Keratinocyte (primary cell): ENCODE results near the gene PLXNA2. TPM values are rescaled to one million over a fixed set of nuclear protein-coding genes. Genes with fewer than 3 reads are reported as not detected.

Source experiments
- DNase-seq: peaks from one replicate; pipeline ENCODE4 v3.0.0-alpha.2; 2011; ENCODE audit warnings: low read depth, missing footprints, low spot score
- FAIRE-seq: peaks from 2 replicates; lab custom pipeline; 2011; peaks lifted over from hg19 to GRCh38; lab: Jason Lieb, UNC
- H2AFZ ChIP-seq: 2 replicates; pipeline ENCODE4 v1.6.0; 2012; ENCODE audit warnings: low read length, control low read depth, inconsistent platforms; ENCODE audit not compliant: control insufficient read depth
- H3K27ac ChIP-seq: 2 replicates; pipeline ENCODE4 v1.5.1; 2011; ENCODE audit warnings: low read length; ENCODE audit not compliant: control insufficient read depth, insufficient read depth
- H3K27me3 ChIP-seq: 3 replicates; pipeline ENCODE4 v1.6.0; 2011; ENCODE audit warnings: low read length; ENCODE audit not compliant: control insufficient read depth, insufficient read depth; ENCODE audit errors: extremely low read depth
- H3K36me3 ChIP-seq, 2 experiments: 2 replicates in 1 of 2; 3 replicates in 1 of 2; pipeline ENCODE4 v1.5.1; 2011; ENCODE audit warnings: low read length in 2 of 2, mild to moderate bottlenecking in 1 of 2; ENCODE audit not compliant: control insufficient read depth in 2 of 2, insufficient read depth in 2 of 2; ENCODE audit errors: extremely low read depth in 1 of 2
- H3K4me1 ChIP-seq: 3 replicates; pipeline ENCODE4 v1.5.1; 2011; ENCODE audit warnings: low read length; ENCODE audit not compliant: control insufficient read depth, insufficient read depth; ENCODE audit errors: extremely low read depth
- H3K4me2 ChIP-seq: 3 replicates; pipeline ENCODE4 v1.6.0; 2011; ENCODE audit warnings: low read depth, low read length; ENCODE audit not compliant: control insufficient read depth, insufficient read depth; ENCODE audit errors: extremely low read depth
- H3K4me3 ChIP-seq, 3 experiments: fragments of 200-600 bp in 1 of 3; sonication (generic) in 1 of 3; 2 replicates in 2 of 3; 3 replicates in 1 of 3; pipeline ENCODE4 v1.5.1; 2011 to 2016; ENCODE audit warnings: low read length in 3 of 3, mild to moderate bottlenecking in 3 of 3, control low read depth in 2 of 3, inconsistent platforms in 1 of 3, low read depth in 1 of 3, mixed read lengths in 1 of 3, mixed run types in 1 of 3, moderate library complexity in 1 of 3; ENCODE audit not compliant: control insufficient read depth in 2 of 3, insufficient read depth in 2 of 3; ENCODE audit errors: extremely low read depth in 1 of 3
- H3K79me2 ChIP-seq: 2 replicates; pipeline ENCODE4 v1.6.0; 2012; ENCODE audit warnings: low read length; ENCODE audit not compliant: control insufficient read depth, insufficient read depth
- H3K9ac ChIP-seq: 3 replicates; pipeline ENCODE4 v1.6.0; 2011; ENCODE audit warnings: low read length; ENCODE audit not compliant: control insufficient read depth, insufficient read depth; ENCODE audit errors: extremely low read depth
- H3K9me1 ChIP-seq: 3 replicates; pipeline ENCODE4 v1.6.0; 2011; ENCODE audit warnings: low read length; ENCODE audit not compliant: control insufficient read depth, insufficient read depth; ENCODE audit errors: extremely low read depth
- H3K9me3 ChIP-seq: 2 replicates; pipeline ENCODE4 v1.5.1; 2012; ENCODE audit warnings: low read depth, low read length; ENCODE audit not compliant: control insufficient read depth
- H4K20me1 ChIP-seq: 3 replicates; pipeline ENCODE4 v1.6.0; 2011; ENCODE audit warnings: low read length; ENCODE audit not compliant: control insufficient read depth, insufficient read depth; ENCODE audit errors: extremely low read depth
- EZH2 ChIP-seq: IDR thresholded peaks from one replicate; pipeline ENCODE4 v1.6.1; 2012; ENCODE audit warnings: inconsistent platforms, mild to moderate bottlenecking, low read length, moderate library complexity
- dilution Hi-C: fragments of 300-500 bp; cut with MboI; formaldehyde crosslinking; loops from one replicate; pipeline ENCODE4 v1.7.0; 2020; ENCODE audit warnings: low sequenced_read_pairs; ENCODE audit not compliant: extremely low pct_ligation_motif_present
- polyA plus RNA-seq, 5 experiments: library from polyadenylated mRNA; depleted of rRNA in 3 of 5; stranded (reverse) in 3 of 5; stranded (forward) in 1 of 5; unstranded in 1 of 5; fragments of >200 nt; gene quantifications; 1 replicate in 1 of 5; 2 replicates in 3 of 5; 3 replicates in 1 of 5; pipeline versions ENCODE4 v1.2.1 to v1.2.3, GENCODE V29; 2011 to 2012; ENCODE audit warnings: missing spikeins in 2 of 5, low read depth in 1 of 5, low replicate concordance in 1 of 5
- TF ChIP-seq, protein P1 (sequence below), 3 experiments: IDR thresholded peaks in 1 of 3; conservative IDR thresholded peaks in 1 of 3; optimal IDR thresholded peaks in 1 of 3; 2 replicates in 2 of 3; 3 replicates in 1 of 3; pipeline versions ENCODE3 to v1.5.1; 2011; ENCODE audit warnings: low read length in 3 of 3, mild to moderate bottlenecking in 3 of 3, moderate library complexity in 2 of 3, control low read depth in 1 of 3, inconsistent platforms in 1 of 3; ENCODE audit not compliant: insufficient read depth in 2 of 3; ENCODE audit errors: extremely low read depth in 1 of 3

Gene PLXNA2
- polyA plus RNA-seq, 1 donor (not counting 4 experiments of a cell fraction or from before 2014, with no cell fraction given) = 6.7 TPM

GRCh38 chr1:208185801-208186231 lies 58.4 kb downstream of the PLXNA2 start:
- H3K9ac ChIP-seq = no peak overlapping the region
- no peak for FAIRE-seq
- H3K27ac ChIP-seq = no peak overlapping the region
- no peaks in the 10 kb centered on the region for H3K9me3 ChIP-seq
- H4K20me1 ChIP-seq = no peaks in the 10 kb centered on the region
- no peak overlapping the region for H3K4me2 ChIP-seq
- dilution Hi-C loops = no loop called here
- H3K36me3 ChIP-seq = peaks cover 0 to 4% of the 10 kb centered on the region in 2 experiments
- no peak for TF ChIP-seq EZH2
- TF ChIP-seq, protein P1, sequence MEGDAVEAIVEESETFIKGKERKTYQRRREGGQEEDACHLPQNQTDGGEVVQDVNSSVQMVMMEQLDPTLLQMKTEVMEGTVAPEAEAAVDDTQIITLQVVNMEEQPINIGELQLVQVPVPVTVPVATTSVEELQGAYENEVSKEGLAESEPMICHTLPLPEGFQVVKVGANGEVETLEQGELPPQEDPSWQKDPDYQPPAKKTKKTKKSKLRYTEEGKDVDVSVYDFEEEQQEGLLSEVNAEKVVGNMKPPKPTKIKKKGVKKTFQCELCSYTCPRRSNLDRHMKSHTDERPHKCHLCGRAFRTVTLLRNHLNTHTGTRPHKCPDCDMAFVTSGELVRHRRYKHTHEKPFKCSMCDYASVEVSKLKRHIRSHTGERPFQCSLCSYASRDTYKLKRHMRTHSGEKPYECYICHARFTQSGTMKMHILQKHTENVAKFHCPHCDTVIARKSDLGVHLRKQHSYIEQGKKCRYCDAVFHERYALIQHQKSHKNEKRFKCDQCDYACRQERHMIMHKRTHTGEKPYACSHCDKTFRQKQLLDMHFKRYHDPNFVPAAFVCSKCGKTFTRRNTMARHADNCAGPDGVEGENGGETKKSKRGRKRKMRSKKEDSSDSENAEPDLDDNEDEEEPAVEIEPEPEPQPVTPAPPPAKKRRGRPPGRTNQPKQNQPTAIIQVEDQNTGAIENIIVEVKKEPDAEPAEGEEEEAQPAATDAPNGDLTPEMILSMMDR (optimal IDR thresholded peaks at IDR 0.05 in 1 of 3, IDR thresholded peaks at IDR 0.05 in 1 of 3, conservative IDR thresholded peaks at IDR 0.05 in 1 of 3; ENCODE audit: extremely low read depth in 1 of 3, insufficient read depth in 2 of 3, low read length in 3 of 3) = no peak
- peaks cover 2% of the 10 kb centered on the region for H3K9me1 ChIP-seq
- H3K27me3 ChIP-seq = no peaks in the 10 kb centered on the region
- H3K79me2 ChIP-seq = peaks cover 2% of the 10 kb centered on the region
- no peak overlapping the region for H3K4me3 ChIP-seq
- peaks cover 25% of the 10 kb centered on the region for H3K4me1 ChIP-seq
- H2AFZ ChIP-seq = no peak overlapping the region
- DNase-seq = no peak

GRCh38 chr1:208184966-208185654 lies 59.1 kb downstream of the PLXNA2 start:
- no peak for DNase-seq
- peaks cover 2% of the 10 kb centered on the region for H3K79me2 ChIP-seq
- H3K27me3 ChIP-seq = no peaks in the 10 kb centered on the region
- no peaks in the 10 kb centered on the region for H4K20me1 ChIP-seq
- H3K4me3 ChIP-seq = no peak overlapping the region
- H3K9me3 ChIP-seq = no peaks in the 10 kb centered on the region
- TF ChIP-seq, protein P1 (optimal IDR thresholded peaks at IDR 0.05 in 1 of 3, IDR thresholded peaks at IDR 0.05 in 1 of 3, conservative IDR thresholded peaks at IDR 0.05 in 1 of 3; ENCODE audit: extremely low read depth in 1 of 3, insufficient read depth in 2 of 3, low read length in 3 of 3) = no peak
- TF ChIP-seq EZH2 = no peak
- FAIRE-seq = no peak
- dilution Hi-C loops = no loop called here
- peaks cover 28% of the 10 kb centered on the region for H3K4me1 ChIP-seq
- peak overlapping the region; percentile 68 for H3K27ac ChIP-seq
- peaks cover 0 to 6% of the 10 kb centered on the region in 2 experiments for H3K36me3 ChIP-seq
- H3K4me2 ChIP-seq = peak overlapping the region; percentile 50
- H2AFZ ChIP-seq = no peak overlapping the region
- H3K9ac ChIP-seq = peak overlapping the region; percentile 50
- H3K9me1 ChIP-seq = peaks cover 2% of the 10 kb centered on the region
